GM12864 (cell line): ENCODE measurements around the gene NEMF.
"Not testable (repeated sequence)": the region's sequence is repeated elsewhere in the genome, so short reads cannot be mapped to it uniquely, and the experiment has no call there.

Experiments used
- DNase-seq: peaks from one replicate; pipeline ENCODE4 v3.0.0-alpha.2; 2011; ENCODE audit warnings: low read depth
- H3K4me3 ChIP-seq: 2 replicates; pipeline ENCODE4 v1.5.1; 2011; ENCODE audit warnings: mild to moderate bottlenecking, low read depth, low read length, control low read depth
- TF ChIP-seq, protein P1 (sequence below): IDR thresholded peaks from 2 replicates; pipeline ENCODE4 v1.5.1; 2011; ENCODE audit warnings: low read depth, mild to moderate bottlenecking, moderate library complexity, low read length, control low read depth, inconsistent platforms; ENCODE audit errors: missing control alignments

Gene NEMF

DNA sequence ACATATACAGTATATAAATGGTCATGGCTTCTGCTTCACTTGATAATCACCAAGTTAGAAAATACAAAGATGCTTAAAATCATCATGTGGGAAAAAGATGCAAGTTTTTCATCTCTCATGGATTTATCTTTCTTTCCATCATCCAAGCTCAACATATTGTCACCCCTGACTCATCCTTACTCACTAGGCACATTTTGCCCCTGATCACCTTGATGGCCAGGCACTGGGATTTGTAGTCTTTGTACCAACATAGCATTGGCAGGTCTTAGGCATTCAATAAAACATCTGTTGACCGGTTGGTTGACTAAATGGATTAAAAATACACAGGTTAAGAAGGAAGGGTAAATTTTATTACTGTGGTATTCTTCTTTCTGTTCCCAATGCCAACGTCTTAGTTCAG, 56.6 kb downstream of the NEMF start:
- TF ChIP-seq, protein P1, sequence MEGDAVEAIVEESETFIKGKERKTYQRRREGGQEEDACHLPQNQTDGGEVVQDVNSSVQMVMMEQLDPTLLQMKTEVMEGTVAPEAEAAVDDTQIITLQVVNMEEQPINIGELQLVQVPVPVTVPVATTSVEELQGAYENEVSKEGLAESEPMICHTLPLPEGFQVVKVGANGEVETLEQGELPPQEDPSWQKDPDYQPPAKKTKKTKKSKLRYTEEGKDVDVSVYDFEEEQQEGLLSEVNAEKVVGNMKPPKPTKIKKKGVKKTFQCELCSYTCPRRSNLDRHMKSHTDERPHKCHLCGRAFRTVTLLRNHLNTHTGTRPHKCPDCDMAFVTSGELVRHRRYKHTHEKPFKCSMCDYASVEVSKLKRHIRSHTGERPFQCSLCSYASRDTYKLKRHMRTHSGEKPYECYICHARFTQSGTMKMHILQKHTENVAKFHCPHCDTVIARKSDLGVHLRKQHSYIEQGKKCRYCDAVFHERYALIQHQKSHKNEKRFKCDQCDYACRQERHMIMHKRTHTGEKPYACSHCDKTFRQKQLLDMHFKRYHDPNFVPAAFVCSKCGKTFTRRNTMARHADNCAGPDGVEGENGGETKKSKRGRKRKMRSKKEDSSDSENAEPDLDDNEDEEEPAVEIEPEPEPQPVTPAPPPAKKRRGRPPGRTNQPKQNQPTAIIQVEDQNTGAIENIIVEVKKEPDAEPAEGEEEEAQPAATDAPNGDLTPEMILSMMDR, result no peak
- no peak for DNase-seq
- H3K4me3 ChIP-seq, result no peak overlapping the region

DNA sequence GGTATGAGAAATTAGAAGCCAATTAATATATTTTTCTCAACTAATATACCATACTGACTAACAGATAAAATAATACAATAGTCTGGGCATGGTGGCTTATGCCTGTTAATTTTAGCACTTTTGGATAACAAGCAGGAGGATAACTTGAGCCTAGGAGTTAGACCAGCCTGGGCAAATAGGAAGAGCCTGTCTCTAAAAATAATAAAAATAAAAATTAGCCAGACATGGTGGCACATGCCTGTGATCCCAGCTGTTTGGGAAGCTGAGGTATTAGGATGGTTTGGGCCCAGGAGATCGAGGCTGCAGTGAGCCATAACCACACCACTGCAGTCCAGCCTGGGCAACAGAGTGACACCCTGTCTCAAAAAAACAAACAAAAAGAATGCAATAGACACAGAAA, 60.0 kb downstream of the NEMF start:
- DNase-seq, result no peak
- H3K4me3 ChIP-seq, result no peak overlapping the region
- TF ChIP-seq, protein P1, result no peak

DNA sequence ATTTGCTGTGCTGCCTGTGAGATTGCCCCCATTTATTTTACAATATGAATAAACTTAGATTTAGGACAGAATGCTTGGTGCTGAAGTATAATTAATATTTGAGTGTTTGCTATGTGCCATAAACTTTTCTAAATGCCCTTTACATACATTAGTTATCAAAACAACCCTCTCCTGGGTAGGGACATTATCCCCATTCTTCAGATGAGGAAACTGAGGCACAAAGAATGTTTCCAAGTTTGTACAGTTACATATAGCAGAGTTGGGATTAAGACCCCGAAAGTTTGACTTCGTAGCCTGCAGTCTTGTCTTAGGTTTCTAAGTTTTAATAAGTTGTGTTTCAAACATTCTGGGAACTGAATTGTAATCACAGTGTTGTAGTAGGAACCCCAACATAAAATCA, 66.3 kb downstream of the NEMF start:
- no peak for DNase-seq
- TF ChIP-seq, protein P1, result no peak
- no peak overlapping the region for H3K4me3 ChIP-seq

DNA sequence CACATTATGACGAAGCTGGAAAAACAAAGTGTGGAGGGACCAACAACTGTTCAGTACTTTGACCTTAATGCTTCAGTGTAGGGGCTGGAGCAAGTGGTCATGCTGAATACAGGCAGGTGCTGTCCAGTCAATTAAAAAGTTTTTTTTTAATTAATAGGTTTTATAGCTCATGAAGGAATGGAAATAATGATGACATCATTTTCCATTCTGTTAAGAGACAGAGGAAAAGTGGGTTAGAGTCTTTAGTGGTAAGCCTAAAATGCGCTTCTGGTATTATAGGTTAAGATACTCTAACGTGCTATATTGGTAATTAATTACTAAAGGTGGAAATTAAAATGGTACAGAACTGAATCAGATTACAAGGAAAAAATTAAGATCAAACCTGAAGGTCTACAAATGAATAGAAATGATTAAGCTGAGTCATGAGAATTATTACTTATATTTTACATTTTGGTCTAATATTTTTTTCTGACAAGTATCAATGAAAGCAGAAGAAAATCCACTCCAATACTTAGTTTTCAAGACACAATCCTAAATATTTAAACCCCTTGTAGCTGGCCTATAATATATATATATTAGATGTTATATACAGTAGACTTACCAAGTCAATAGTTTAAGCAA, 69.1 kb downstream of the NEMF start:
- H3K4me3 ChIP-seq, result no peak overlapping the region
- DNase-seq, result no peak
- TF ChIP-seq, protein P1, result no peak

DNA sequence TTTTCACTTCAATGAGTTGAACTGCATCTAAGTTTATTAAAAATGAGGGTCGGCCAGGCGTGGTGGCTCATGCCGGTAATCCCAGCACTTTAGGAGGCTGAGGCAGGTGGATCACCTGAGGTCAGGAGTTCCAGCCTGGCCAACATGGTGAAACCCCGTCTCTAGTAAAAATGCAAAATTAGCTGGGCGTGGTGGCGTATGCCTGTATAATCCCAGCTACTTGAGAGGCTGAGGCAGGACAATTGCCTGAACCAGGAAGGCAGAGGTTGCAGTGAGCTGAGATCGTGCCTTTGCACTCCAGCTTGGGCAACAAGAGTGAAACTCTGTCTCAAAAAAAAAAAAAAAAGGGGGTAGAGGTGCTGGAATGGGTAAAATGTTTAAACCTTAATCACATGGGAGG, 71.5 kb downstream of the NEMF start:
- DNase-seq, H3K4me3 ChIP-seq: not testable (repeated sequence)

DNA sequence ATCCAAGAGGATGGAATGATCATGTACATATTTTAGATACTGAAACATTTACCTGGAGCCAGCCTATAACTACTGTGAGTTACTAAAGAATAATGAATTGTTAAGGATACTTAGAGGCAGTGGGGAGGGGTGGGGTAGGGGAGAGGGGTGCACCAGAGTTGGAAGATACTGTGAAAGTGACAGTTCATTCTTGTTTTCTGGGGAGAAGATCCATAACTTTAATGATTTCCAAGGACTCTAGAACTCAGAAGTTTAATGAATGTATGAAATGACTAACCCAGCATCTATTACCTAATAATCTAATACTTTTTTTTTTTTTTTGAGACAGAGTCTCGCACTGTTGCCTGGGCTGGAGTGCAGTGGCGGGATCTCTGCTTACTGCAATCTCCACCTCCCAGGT, 74.2 kb downstream of the NEMF start:
- no peak overlapping the region for H3K4me3 ChIP-seq
- TF ChIP-seq, protein P1, result no peak
- no peak for DNase-seq

DNA sequence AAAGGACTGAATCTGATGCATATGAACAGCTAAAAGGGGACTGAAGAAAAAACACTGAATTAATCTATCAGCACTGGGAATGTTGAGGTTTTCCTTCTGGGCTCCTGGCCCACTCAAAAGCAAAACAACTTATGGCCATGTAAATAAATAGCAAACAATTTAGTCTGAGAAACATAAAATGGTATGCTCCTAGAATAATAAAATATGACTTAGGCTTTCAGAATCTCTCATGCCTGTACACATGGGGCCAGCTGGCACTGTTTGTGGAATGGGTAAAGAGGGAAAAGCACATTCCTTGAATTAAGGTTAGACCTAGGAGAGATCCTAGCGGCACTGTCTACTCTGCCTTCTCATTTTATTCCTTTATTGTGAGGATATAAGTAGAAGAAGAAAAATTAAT, 78.5 kb downstream of the NEMF start:
- no peak for DNase-seq

DNA sequence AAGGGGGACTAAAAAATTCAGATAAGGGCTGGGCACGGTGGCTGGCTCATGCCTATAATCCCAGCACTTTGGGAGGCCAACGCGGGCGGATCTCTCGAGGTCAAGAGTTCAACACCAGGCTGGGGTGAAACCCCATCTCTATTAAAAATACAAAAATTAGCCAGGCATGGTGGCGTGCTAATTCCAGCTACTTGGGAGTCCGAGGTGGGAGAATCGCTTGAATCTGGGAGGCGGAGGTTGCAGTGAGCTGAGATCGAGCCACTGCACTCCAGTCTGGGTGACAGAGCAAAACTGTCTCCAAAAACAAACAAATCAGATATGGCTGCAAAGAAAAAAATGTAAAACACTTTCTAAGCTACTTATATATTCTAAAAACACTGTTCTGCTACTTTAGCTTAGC, 80.9 kb downstream of the NEMF start:
- H3K4me3 ChIP-seq, DNase-seq: not testable (repeated sequence)

More for the DNA sequence above, 78.5 kb downstream of the NEMF start:
- TF ChIP-seq, protein P1, result no peak
- no peak overlapping the region for H3K4me3 ChIP-seq
